Fibroblast of pulmonary artery (primary cell): ENCODE data around the gene GHRL.

Experiments used
- DNase-seq: peaks from one replicate; pipeline ENCODE4 v3.0.0-alpha.2; 2010; ENCODE audit warnings: low read depth
- H3K4me3 ChIP-seq: replicated peaks from 2 replicates; pipeline ENCODE4 v1.5.1; 2011; ENCODE audit warnings: low read depth, mild to moderate bottlenecking, control low read depth, low read length, moderate library complexity
- TF ChIP-seq, protein P1 (sequence below): IDR thresholded peaks from 2 replicates; pipeline ENCODE4 v1.5.1; 2011; ENCODE audit warnings: mild to moderate bottlenecking, control low read depth, low read length, inconsistent platforms; ENCODE audit errors: missing control alignments

Gene GHRL

DNA sequence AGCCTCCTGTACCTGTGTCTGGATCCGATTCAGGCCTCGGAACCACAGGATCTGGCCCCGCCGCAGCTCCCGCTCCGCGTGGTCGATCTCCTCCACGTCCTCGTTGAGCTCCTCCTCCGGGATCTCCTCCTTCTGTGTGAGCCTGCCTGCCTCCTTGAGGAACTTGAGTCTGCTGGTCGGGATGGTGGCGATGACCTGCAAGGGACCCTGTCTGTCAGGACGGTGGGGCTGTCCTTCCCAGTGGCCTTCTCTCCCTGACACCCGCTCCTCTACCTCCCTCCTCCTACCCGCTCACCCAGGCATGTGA is 45.4 kb upstream of the GHRL start:
- DNase-seq = no peak
- TF ChIP-seq, protein P1, sequence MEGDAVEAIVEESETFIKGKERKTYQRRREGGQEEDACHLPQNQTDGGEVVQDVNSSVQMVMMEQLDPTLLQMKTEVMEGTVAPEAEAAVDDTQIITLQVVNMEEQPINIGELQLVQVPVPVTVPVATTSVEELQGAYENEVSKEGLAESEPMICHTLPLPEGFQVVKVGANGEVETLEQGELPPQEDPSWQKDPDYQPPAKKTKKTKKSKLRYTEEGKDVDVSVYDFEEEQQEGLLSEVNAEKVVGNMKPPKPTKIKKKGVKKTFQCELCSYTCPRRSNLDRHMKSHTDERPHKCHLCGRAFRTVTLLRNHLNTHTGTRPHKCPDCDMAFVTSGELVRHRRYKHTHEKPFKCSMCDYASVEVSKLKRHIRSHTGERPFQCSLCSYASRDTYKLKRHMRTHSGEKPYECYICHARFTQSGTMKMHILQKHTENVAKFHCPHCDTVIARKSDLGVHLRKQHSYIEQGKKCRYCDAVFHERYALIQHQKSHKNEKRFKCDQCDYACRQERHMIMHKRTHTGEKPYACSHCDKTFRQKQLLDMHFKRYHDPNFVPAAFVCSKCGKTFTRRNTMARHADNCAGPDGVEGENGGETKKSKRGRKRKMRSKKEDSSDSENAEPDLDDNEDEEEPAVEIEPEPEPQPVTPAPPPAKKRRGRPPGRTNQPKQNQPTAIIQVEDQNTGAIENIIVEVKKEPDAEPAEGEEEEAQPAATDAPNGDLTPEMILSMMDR = no peak
- no peak overlapping the region for H3K4me3 ChIP-seq

DNA sequence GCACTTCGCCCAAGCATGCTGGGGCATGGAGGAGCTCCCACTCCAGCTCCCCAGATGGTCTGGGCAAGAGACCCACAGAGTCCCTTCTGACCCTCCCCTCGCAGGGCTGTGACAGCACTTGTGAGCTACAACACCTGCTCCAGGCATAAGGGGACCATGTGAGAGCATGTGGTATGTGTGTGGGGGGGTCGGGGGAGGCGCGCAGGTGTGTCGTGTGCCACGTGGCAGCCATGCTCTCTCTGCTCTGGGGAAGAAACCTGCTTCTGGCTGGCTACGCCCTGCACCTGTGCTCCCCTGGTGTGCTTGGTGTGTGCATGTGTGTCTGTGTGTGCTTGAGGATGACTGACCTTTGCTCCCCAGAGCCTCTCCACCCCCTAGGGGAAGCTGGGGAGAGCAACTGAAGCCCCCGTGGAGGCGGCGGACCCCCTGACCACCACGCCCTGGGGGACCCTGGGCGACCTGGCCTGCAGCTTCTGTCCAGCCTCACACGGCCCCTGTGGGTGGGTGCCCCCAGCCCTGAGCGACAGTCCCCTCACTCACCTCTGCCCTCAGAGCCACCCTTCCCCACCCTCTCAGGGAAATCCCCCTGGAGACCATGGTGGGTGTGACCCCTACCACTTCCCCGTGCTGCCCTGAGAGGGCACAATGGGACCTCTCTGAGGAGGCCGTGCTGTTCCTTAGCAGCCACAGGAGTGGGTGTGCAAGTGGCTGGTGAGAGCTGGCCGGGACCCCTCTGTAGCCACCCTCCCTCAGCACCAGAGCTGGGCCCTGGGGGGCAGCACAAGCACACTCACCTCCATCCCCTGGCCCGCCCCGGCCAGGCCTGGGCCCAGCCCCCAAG is 44.8 kb upstream of the GHRL start:
- H3K4me3 ChIP-seq = no peak overlapping the region
- no peak for DNase-seq
- TF ChIP-seq, protein P1 = no peak

DNA sequence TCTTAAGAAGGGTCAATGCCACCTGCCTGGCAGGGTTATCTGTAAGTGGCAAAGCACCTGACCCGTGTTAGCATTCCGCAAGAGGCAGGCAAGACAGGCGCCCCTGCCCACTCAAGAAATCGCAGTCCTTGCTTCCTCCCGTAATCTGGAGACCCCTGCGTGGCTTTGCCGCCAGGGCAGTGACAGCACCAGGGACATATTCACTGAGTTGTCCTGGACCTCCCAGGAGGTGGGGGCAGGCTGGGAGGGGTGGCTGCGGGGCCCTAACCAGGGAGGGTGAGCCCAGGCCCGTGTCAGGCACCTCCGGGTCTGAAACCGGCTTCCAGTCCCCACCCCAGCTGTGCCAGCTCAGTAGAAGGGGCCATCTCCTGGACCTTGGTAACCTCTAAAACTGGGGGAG is 44.0 kb upstream of the GHRL start:
- no peak for DNase-seq
- TF ChIP-seq, protein P1 = no peak
- H3K4me3 ChIP-seq = no peak overlapping the region

DNA sequence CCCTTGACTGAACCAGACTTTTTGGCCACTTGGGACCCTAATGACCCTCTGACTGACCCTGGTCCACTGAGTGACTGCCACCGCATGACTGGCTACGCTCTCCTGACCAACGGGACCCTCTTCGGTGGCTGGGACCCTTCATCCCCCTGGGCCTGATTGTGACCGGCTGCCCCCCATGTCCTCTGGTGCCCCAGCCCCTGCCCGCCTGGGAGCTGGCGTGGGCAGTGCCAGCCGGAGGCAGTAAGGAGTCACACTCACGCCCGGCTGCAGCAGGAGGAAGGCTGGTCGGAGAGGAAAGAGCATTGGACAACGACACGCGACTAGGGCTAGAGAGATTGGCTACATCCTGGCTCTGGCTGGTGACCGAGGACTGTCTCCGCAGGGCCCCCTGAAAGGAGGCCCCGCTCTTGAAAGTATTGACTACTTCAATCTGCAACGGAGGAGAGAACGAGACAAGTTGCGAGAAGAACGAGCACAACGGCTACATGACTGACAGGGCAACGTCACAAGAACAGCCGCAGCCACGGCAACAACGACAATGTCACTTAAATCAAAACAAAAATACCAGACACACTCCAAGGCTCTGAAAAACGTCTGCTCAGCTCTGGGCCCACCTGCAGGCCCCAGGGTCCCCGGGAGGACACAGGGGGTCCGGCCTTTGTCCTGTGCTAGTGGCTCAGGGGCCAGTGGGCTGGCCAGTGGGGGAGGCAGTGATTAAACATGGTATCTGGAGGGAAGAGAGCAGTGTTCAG is 43.3 kb upstream of the GHRL start:
- no peak overlapping the region for H3K4me3 ChIP-seq
- DNase-seq = no peak
- TF ChIP-seq, protein P1 = no peak

DNA sequence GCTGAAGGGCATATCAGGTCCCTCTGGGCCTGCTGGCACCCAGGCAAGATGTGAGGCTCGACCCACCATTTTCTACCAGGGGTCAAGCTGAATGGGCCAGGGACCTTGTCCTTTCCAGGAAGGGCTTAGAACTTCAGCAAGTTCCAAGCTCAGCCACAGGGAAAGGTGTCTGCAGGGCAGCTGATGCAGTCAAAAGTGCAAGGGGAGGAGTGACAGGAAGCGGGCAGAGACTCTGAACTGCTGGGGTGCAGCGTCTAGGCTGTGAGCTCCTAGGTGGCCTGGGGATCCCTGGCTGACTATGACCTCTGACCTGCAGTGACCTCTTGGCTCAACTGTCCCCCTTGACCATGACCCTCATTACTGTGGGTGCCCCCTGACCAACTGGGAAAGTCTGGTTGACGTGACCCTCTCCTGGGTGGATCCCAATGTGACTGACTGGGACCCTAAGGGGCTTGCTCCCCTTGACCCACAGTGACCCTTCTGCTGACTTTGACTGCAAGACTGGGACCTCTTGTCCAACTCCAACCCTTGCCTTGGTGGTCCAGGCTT is 42.5 kb upstream of the GHRL start:
- no peak overlapping the region for H3K4me3 ChIP-seq
- TF ChIP-seq, protein P1 = no peak
- DNase-seq = no peak

DNA sequence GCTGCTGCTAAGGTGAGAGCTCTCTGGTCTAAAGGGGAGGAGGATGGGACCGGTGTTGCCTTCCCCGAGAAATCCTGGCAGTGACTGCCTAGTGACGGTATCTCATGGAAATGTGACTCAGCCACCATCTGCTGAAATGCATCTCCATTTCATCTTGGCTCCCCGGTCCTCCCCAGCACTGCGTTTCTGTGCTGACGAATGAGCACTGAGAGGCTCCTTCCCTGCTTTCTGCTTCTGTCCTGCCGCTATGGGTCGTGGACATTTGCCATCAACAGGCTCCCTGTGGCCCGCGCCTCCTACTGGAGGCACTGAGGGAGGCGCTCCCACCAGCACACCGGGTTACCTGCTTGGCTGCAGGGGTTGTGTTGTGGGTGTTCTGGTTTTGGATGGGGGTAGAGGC is 41.7 kb upstream of the GHRL start:
- peak; percentile 53 for DNase-seq
- H3K4me3 ChIP-seq = no peak overlapping the region
- TF ChIP-seq, protein P1 = peak; percentile 29
